ENCODE measurements around the gene PHEX.

PHEX gene

DNA sequence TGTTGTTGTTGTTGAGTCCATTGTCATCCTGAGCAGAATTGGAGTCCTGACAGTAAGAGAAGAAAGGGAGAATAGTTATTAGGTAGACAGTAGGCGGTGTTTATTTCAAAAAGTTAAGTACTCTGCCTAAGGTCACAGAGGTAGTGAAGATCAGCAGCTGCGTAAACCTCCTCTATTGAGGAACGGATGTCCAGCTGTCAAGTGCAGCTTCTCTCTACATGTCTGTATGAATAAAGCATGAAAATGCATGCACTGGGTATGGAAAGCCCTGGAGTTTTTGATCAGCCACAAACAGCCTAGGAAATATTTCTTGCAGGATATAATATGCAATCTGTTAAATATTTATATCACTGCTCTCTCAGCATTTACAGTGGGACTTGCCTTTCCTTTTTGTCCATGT, 131.2 kb downstream of the PHEX start:
- no peak for DNase-seq
- Histone ChIP-seq H3K27ac (ENCODE audit: insufficient read depth in 1 of 2, low read depth in 1 of 2, low read length in 2 of 2, poor library complexity in 1 of 2, severe bottlenecking in 2 of 2) (no peak overlapping the region), H3K9me3 (ENCODE audit: control extremely low read depth in 1 of 5, control insufficient read depth in 4 of 5, insufficient read depth in 2 of 5, low read depth in 1 of 5, low read length in 4 of 5) (no peaks in the 10 kb centered on the region), H3K4me1 (ENCODE audit: control extremely low read depth in 1 of 4, control insufficient read depth in 4 of 4, insufficient read depth in 4 of 4, low read length in 3 of 4) (no peaks in the 10 kb centered on the region), H3K27me3 (replicated peaks in 2 of 5; ENCODE audit: control insufficient read depth in 4 of 5, insufficient read depth in 5 of 5, low read length in 4 of 5) (no peaks in the 10 kb centered on the region), H3K36me3 (ENCODE audit: control insufficient read depth in 4 of 4, insufficient read depth in 4 of 4, low read length in 3 of 4) (no peaks in the 10 kb centered on the region), H3K4me3 (ENCODE audit: control insufficient read depth in 1 of 7, extremely low read depth in 1 of 7, insufficient read depth in 4 of 7, low read depth in 2 of 7, low read length in 6 of 7) (no peak overlapping the region)
- WGBS (ENCODE audit: insufficient coverage) = 78% methylated on average over 3 of the region's 3 CpGs
- ChIA-PET POLR2A (no interaction called here), CTCF (no interaction called here)

DNA sequence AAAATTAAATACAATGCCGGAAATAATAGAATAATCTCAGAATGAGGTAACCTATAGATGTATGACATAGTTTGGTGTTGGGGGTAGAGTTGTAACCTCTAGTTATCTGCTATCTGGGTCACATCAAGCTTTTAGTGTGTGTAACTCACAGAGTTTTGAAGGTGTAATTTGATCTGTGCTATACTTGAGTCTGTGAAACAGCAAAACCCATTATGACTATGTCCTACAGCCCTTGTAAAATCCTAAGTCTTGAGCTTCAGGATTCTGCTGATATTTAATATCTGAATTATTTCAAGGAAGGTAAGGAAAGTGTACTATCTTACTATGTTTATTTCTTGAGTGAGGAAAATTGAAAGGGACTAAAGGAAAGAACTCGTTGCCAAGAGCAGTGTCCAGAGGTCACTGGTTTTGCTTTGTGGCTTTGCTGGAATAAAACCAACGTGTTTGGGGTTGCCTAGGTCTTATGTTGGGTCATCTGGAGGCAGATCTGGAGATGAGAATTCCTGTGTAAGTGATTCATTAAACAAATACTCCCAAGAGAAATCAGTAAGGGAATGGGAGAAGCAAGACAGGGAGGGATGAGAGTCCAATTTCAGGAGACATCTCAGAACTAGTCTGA, 132.8 kb downstream of the PHEX start:
- WGBS (ENCODE audit: insufficient coverage) = 81% methylated on average over 3 of the region's 3 CpGs
- Histone ChIP-seq H3K27ac (ENCODE audit: insufficient read depth in 1 of 2, low read depth in 1 of 2, low read length in 2 of 2, poor library complexity in 1 of 2, severe bottlenecking in 2 of 2) (no peak overlapping the region), H3K4me3 (ENCODE audit: control insufficient read depth in 1 of 7, extremely low read depth in 1 of 7, insufficient read depth in 4 of 7, low read depth in 2 of 7, low read length in 6 of 7) (no peak overlapping the region), H3K4me1 (ENCODE audit: control extremely low read depth in 1 of 4, control insufficient read depth in 4 of 4, insufficient read depth in 4 of 4, low read length in 3 of 4) (no peaks in the 10 kb centered on the region), H3K27me3 (replicated peaks in 2 of 5; ENCODE audit: control insufficient read depth in 4 of 5, insufficient read depth in 5 of 5, low read length in 4 of 5) (no peaks in the 10 kb centered on the region), H3K9me3 (ENCODE audit: control extremely low read depth in 1 of 5, control insufficient read depth in 4 of 5, insufficient read depth in 2 of 5, low read depth in 1 of 5, low read length in 4 of 5) (no peaks in the 10 kb centered on the region), H3K36me3 (ENCODE audit: control insufficient read depth in 4 of 4, insufficient read depth in 4 of 4, low read length in 3 of 4) (no peaks in the 10 kb centered on the region)
- CTCF ChIA-PET = interaction anchor here (1.4 kb wide), 1 partner anchor 11 kb away, joined by 3 read pairs; no protein-coding TSS in a partner anchor
- DNase-seq = no peak
- POLR2A ChIA-PET = no interaction called here

DNA sequence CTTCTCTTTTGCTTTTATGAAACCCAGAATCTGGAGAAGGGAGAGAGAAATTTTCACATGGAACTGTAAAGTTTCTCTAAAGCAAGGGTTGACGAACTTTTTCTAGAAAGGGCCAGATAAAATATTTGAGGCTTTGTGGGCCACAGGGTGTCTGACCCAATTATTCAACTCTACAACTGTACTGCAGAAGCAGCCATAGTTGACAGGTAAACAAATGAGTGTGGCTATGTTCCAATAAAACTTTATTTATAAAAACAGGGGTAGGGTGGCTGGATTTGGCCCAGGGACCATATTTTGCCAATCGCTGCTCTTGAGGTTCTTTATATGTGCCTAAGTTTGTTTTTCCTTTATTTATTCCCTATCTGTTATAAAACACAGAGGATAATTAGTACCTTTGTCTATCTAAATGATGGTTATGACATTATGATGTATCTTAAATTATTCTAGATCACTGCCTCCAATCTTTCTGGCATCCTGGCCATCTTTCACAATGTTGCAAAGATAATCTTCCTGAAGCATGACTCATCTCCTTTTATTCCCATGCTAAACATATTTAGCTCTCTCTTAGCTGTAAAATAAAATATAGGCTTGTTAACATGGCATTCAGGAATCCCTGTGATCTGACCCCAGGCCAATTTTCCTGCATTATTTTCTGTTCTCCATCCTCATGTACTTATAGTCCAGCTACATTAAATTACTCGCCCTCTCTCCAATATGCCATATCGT, 133.8 kb downstream of the PHEX start:
- no peak overlapping the region for H3K4me3 ChIP-seq (ENCODE audit: control insufficient read depth in 1 of 7, extremely low read depth in 1 of 7, insufficient read depth in 4 of 7, low read depth in 2 of 7, low read length in 6 of 7)
- no CpG with 5 or more reads among the region's 4 CpGs for WGBS (ENCODE audit: insufficient coverage)
- no peaks in the 10 kb centered on the region for H3K9me3 ChIP-seq (ENCODE audit: control extremely low read depth in 1 of 5, control insufficient read depth in 4 of 5, insufficient read depth in 2 of 5, low read depth in 1 of 5, low read length in 4 of 5)
- H3K27ac ChIP-seq (ENCODE audit: insufficient read depth in 1 of 2, low read depth in 1 of 2, low read length in 2 of 2, poor library complexity in 1 of 2, severe bottlenecking in 2 of 2) = no peak overlapping the region
- no peaks in the 10 kb centered on the region for H3K4me1 ChIP-seq (ENCODE audit: control extremely low read depth in 1 of 4, control insufficient read depth in 4 of 4, insufficient read depth in 4 of 4, low read length in 3 of 4)
- no peaks in the 10 kb centered on the region for H3K27me3 ChIP-seq (replicated peaks in 2 of 5; ENCODE audit: control insufficient read depth in 4 of 5, insufficient read depth in 5 of 5, low read length in 4 of 5)
- POLR2A ChIA-PET = no interaction called here
- no peak for DNase-seq
- no peaks in the 10 kb centered on the region for H3K36me3 ChIP-seq (ENCODE audit: control insufficient read depth in 4 of 4, insufficient read depth in 4 of 4, low read length in 3 of 4)
- CTCF ChIA-PET = interaction anchor here (1.4 kb wide), 1 partner anchor 12 kb away, joined by 3 read pairs; no protein-coding TSS in a partner anchor

DNA sequence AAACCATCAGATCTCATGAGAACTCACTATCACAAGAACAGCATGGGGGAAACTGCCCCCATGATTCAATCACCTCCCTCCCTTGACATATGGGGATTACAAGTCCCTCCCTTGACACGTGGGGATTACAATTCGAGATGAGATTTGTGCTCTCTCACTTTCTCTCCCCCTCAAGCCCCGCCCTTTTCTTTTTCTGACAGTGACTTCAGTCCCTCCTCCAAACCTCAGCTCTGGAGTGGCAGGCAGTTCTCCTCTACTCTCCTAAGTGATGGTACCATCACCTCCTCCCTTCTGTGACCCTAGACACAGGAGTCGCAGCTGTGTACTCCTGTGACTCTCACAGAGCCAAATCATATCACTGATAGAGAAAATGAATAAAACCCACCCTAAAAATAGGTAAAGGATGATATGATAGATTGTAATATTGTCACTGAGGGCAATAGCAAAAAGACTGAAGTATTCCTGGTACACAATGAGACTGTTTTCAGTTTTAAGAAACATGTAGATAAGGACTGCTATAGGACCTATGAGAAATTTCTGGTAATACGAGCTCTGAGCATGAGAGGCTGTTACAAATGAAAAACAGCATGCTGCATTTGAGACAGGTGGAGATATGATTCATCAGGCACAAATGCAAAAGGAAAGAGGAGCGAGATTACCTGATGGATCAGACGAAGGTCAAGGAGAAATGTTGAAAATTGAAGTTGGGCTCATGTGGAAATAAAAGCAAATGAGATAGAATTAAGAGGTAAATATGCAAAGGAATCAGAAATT, 139.3 kb downstream of the PHEX start:
- Histone ChIP-seq H3K9me3 (ENCODE audit: control extremely low read depth in 1 of 5, control insufficient read depth in 4 of 5, insufficient read depth in 2 of 5, low read depth in 1 of 5, low read length in 4 of 5) (no peaks in the 10 kb centered on the region), H3K27me3 (replicated peaks in 2 of 5; ENCODE audit: control insufficient read depth in 4 of 5, insufficient read depth in 5 of 5, low read length in 4 of 5) (no peaks in the 10 kb centered on the region), H3K36me3 (ENCODE audit: control insufficient read depth in 4 of 4, insufficient read depth in 4 of 4, low read length in 3 of 4) (no peaks in the 10 kb centered on the region), H3K4me3 (ENCODE audit: control insufficient read depth in 1 of 7, extremely low read depth in 1 of 7, insufficient read depth in 4 of 7, low read depth in 2 of 7, low read length in 6 of 7) (no peak overlapping the region), H3K27ac (ENCODE audit: insufficient read depth in 1 of 2, low read depth in 1 of 2, low read length in 2 of 2, poor library complexity in 1 of 2, severe bottlenecking in 2 of 2) (no peak overlapping the region), H3K4me1 (ENCODE audit: control extremely low read depth in 1 of 4, control insufficient read depth in 4 of 4, insufficient read depth in 4 of 4, low read length in 3 of 4) (no peaks in the 10 kb centered on the region)
- POLR2A ChIA-PET = no interaction called here
- DNase-seq = no peak
- CTCF ChIA-PET = no interaction called here
- 79% methylated on average over 6 of the region's 7 CpGs for WGBS (ENCODE audit: insufficient coverage)

DNA sequence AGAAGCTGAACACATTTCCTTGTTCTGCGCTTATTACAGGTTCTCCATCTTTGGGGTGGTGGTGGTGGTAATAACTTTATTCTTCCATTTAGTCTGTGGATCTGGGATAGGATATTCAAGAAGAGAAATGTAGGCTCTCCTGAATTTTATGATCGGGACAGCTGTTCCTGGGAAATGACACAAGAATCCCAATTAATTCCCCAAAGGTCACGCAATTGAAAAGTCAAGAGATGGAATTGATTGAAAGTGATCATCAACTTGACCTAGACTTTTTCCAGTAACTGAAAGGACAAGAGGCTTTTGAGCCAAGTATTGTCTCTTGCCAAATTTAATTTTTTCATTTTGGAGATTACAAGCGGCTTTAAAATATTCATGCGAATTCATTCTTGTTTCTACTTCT, 141.8 kb downstream of the PHEX start:
- POLR2A ChIA-PET = no interaction called here
- Histone ChIP-seq H3K27ac (ENCODE audit: insufficient read depth in 1 of 2, low read depth in 1 of 2, low read length in 2 of 2, poor library complexity in 1 of 2, severe bottlenecking in 2 of 2) (no peak overlapping the region), H3K36me3 (ENCODE audit: control insufficient read depth in 4 of 4, insufficient read depth in 4 of 4, low read length in 3 of 4) (no peaks in the 10 kb centered on the region), H3K9me3 (ENCODE audit: control extremely low read depth in 1 of 5, control insufficient read depth in 4 of 5, insufficient read depth in 2 of 5, low read depth in 1 of 5, low read length in 4 of 5) (no peaks in the 10 kb centered on the region), H3K4me1 (ENCODE audit: control extremely low read depth in 1 of 4, control insufficient read depth in 4 of 4, insufficient read depth in 4 of 4, low read length in 3 of 4) (no peaks in the 10 kb centered on the region), H3K27me3 (replicated peaks in 2 of 5; ENCODE audit: control insufficient read depth in 4 of 5, insufficient read depth in 5 of 5, low read length in 4 of 5) (no peaks in the 10 kb centered on the region), H3K4me3 (ENCODE audit: control insufficient read depth in 1 of 7, extremely low read depth in 1 of 7, insufficient read depth in 4 of 7, low read depth in 2 of 7, low read length in 6 of 7) (no peak overlapping the region)
- WGBS (ENCODE audit: insufficient coverage) = 88% methylated on average over 1 of the region's 5 CpGs
- CTCF ChIA-PET = no interaction called here
- DNase-seq = no peak

DNA sequence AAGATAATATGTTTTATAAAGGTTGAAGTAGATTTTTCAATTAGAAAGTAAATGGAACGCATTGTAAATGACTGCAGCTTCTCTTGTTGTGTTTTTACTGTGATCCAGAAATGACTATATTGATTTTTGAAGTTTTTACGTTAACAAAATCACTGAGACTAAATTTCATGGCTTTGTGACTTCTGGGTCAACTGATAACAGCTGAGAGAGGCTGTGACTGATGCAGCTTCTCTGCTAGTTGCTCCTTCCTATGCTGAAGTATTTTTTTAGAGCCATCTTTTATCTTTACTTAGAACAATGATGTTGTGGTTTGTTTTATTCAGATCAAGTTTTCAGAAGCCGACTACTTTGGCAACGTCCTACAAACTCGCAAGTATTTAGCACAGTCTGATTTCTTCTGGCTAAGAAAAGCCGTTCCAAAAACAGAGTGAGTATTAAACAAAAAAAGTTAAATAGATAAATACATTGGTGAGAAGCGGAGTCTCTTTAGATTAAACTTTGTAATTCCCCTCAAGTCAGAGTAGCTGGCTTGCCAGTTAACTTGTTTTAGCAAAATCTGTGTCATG, 145.9 kb downstream of the PHEX start:
- POLR2A ChIA-PET = no interaction called here
- DNase-seq = no peak
- CTCF ChIA-PET = interaction anchor here (1.1 kb wide), 1 partner anchor 9 kb away, joined by 3 read pairs; no protein-coding TSS in a partner anchor
- Histone ChIP-seq H3K4me1 (ENCODE audit: control extremely low read depth in 1 of 4, control insufficient read depth in 4 of 4, insufficient read depth in 4 of 4, low read length in 3 of 4) (no peaks in the 10 kb centered on the region), H3K9me3 (ENCODE audit: control extremely low read depth in 1 of 5, control insufficient read depth in 4 of 5, insufficient read depth in 2 of 5, low read depth in 1 of 5, low read length in 4 of 5) (no peaks in the 10 kb centered on the region), H3K27ac (ENCODE audit: insufficient read depth in 1 of 2, low read depth in 1 of 2, low read length in 2 of 2, poor library complexity in 1 of 2, severe bottlenecking in 2 of 2) (no peak overlapping the region), H3K27me3 (replicated peaks in 2 of 5; ENCODE audit: control insufficient read depth in 4 of 5, insufficient read depth in 5 of 5, low read length in 4 of 5) (no peaks in the 10 kb centered on the region), H3K4me3 (ENCODE audit: control insufficient read depth in 1 of 7, extremely low read depth in 1 of 7, insufficient read depth in 4 of 7, low read depth in 2 of 7, low read length in 6 of 7) (no peak overlapping the region), H3K36me3 (ENCODE audit: control insufficient read depth in 4 of 4, insufficient read depth in 4 of 4, low read length in 3 of 4) (no peaks in the 10 kb centered on the region)
- WGBS (ENCODE audit: insufficient coverage) = 71% methylated on average over 1 of the region's 7 CpGs

DNA sequence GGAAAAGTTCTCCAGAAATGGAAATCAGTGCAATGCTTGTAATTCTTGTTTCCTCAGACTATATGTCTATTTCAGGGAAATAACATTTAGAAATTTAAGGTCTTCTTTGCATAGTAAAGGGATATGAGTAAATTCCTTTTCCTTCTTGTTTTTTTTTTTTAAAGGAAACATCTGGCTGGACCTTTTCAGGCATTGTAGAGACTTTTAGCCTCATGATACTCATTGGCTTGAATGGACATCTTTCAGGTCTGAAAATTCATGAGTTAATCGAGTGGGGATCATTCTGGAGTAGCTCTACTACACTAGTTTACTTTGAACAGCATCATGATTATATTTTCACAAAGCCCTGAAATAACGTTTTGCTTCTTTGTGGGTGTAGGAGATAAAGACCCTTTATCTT, 152.0 kb downstream of the PHEX start:
- CTCF ChIA-PET = no interaction called here
- Histone ChIP-seq H3K36me3 (ENCODE audit: control insufficient read depth in 4 of 4, insufficient read depth in 4 of 4, low read length in 3 of 4) (no peaks in the 10 kb centered on the region), H3K4me1 (ENCODE audit: control extremely low read depth in 1 of 4, control insufficient read depth in 4 of 4, insufficient read depth in 4 of 4, low read length in 3 of 4) (no peaks in the 10 kb centered on the region), H3K4me3 (ENCODE audit: control insufficient read depth in 1 of 7, extremely low read depth in 1 of 7, insufficient read depth in 4 of 7, low read depth in 2 of 7, low read length in 6 of 7) (no peak overlapping the region), H3K27me3 (replicated peaks in 2 of 5; ENCODE audit: control insufficient read depth in 4 of 5, insufficient read depth in 5 of 5, low read length in 4 of 5) (no peaks in the 10 kb centered on the region), H3K9me3 (ENCODE audit: control extremely low read depth in 1 of 5, control insufficient read depth in 4 of 5, insufficient read depth in 2 of 5, low read depth in 1 of 5, low read length in 4 of 5) (no peaks in the 10 kb centered on the region), H3K27ac (ENCODE audit: insufficient read depth in 1 of 2, low read depth in 1 of 2, low read length in 2 of 2, poor library complexity in 1 of 2, severe bottlenecking in 2 of 2) (no peak overlapping the region)
- POLR2A ChIA-PET = no interaction called here
- WGBS (ENCODE audit: insufficient coverage) = no CpG with 5 or more reads among the region's 2 CpGs
- no peak for DNase-seq
